Left lung (tissue), 10 donors: ENCODE results near the gene CHCHD4. TPM values are rescaled to one million over a fixed set of nuclear protein-coding genes. Genes with fewer than 3 reads are reported as not detected.

Experiments used
- ATAC-seq: fragments of 200-7000 bp; cut with Tn5 transposase; one replicate; pipeline ENCODE4 v1.9.1; 2020; ENCODE audit warnings: moderate library complexity
- DNase-seq, 4 donors: peaks; one replicate each; pipeline ENCODE4 v3.0.0-alpha.2; 2013 to 2020
- H3K27ac ChIP-seq, 2 donors: fragments of 200-600 bp; sonication (generic) in 1 of 2; one replicate each; pipeline versions ENCODE4 v1.5.0 to v1.8.0; 2020 to 2021
- H3K27me3 ChIP-seq, 2 donors: fragments of 200-600 bp; sonication (generic) in 1 of 2; one replicate each; pipeline versions ENCODE4 v1.5.0 to v1.8.0; 2020 to 2021
- H3K36me3 ChIP-seq, 2 donors: fragments of 200-600 bp; sonication (generic) in 1 of 2; one replicate each; pipeline versions ENCODE4 v1.5.0 to v1.8.0; 2020 to 2021
- H3K4me1 ChIP-seq, 2 donors: fragments of 200-600 bp; one replicate each; pipeline ENCODE4 v1.8.0; 2021
- H3K4me3 ChIP-seq, 2 donors: fragments of 200-600 bp; sonication (generic) in 1 of 2; one replicate each; pipeline versions ENCODE4 v1.5.0 to v1.8.0; 2020 to 2021; ENCODE audit warnings: mild to moderate bottlenecking in 1 of 2
- H3K9me3 ChIP-seq, 2 donors: fragments of 200-600 bp; sonication (generic) in 1 of 2; one replicate each; pipeline versions ENCODE4 v1.5.0 to v1.8.0; 2020 to 2021
- intact Hi-C, 2 donors: fragments of 100-400 bp; cut with DNase I; formaldehyde crosslinking; loops; one replicate each; pipeline versions ENCODE4 v1.11.2 to v1.14.2; 2022
- polyA plus RNA-seq, 6 donors: library from polyadenylated mRNA; unstranded; fragments of 120-200 nt; gene quantifications; one replicate each; pipeline ENCODE4 v1.2.1, GENCODE V29; 2013; ENCODE audit not compliant: insufficient read length in 6 of 6
- total RNA-seq, 2 donors: library from RNA; stranded (reverse); fragmentation: NEBNext Ultra II Directional; extraction: Animal tissue kit (Norgen Biotek cat#: 25700); gene quantifications; one replicate each; pipeline ENCODE4 v1.2.1, GENCODE V29; 2021
- TF ChIP-seq, protein P1 (sequence below), 2 donors: fragments of 200-600 bp; sonication (generic) in 1 of 2; IDR thresholded peaks; one replicate each; pipeline versions ENCODE4 v1.5.0 to v1.8.0; 2021; ENCODE audit warnings: antibody characterized with exemption in 2 of 2
- donor health status: DM: no; HTN: yes; CAD: no.
- donor health status: DM: no; HTN: no; CAD: no.

CHCHD4 gene
- total and polyA plus RNA-seq, 8 donors: 9.6 to 15.3 (median 13.4) TPM

DNA sequence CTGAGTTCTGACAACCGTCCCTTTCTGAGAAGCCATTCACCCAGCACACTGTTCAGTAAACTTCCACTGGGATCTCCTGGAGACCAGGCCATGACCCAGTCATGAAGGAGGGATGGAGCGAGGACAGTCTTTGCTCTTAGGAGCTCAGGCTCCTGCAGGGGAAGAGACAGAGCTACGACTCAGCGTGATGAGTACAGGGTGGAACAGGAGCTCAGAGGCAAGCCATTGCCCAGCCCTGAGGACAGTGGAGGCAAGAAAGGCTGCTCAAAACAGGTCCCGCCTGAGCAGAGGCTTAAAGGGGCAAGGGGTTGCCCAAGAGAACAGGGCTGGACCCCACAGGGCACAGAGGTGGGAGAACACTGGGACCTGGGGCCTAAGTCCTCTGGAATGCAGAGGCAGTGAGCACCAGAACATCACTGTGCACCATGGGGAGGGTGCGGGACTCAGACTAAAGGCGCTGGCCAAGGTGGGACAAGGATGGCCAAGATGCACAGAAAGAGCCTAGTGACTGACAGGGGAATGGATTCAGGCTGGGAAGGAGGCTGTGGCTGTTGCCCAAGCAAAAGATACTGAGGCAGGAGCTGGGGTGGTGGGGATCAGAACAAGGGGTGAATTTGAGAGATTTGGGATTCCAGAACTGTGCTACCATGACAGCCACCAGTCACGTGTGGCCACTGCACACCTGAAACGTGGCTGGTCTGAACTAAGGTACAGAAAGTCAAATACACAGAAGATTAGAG lies 26.0 kb upstream of the CHCHD4 start:
- Histone ChIP-seq H3K4me3 (no peak overlapping the region), H3K36me3 (peaks cover 0 to 79% of the 10 kb centered on the region in 2 donors), H3K4me1 (peaks cover 2 to 9% of the 10 kb centered on the region in 2 donors), H3K9me3 (no peaks in the 10 kb centered on the region), H3K27ac (no peak overlapping the region), H3K27me3 (no peaks in the 10 kb centered on the region)
- intact Hi-C loops: no loop called here
- ATAC-seq (no peak), DNase-seq (no peak)
- TF ChIP-seq, protein P1, sequence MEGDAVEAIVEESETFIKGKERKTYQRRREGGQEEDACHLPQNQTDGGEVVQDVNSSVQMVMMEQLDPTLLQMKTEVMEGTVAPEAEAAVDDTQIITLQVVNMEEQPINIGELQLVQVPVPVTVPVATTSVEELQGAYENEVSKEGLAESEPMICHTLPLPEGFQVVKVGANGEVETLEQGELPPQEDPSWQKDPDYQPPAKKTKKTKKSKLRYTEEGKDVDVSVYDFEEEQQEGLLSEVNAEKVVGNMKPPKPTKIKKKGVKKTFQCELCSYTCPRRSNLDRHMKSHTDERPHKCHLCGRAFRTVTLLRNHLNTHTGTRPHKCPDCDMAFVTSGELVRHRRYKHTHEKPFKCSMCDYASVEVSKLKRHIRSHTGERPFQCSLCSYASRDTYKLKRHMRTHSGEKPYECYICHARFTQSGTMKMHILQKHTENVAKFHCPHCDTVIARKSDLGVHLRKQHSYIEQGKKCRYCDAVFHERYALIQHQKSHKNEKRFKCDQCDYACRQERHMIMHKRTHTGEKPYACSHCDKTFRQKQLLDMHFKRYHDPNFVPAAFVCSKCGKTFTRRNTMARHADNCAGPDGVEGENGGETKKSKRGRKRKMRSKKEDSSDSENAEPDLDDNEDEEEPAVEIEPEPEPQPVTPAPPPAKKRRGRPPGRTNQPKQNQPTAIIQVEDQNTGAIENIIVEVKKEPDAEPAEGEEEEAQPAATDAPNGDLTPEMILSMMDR (IDR thresholded peaks at IDR 0.05): no peak

DNA sequence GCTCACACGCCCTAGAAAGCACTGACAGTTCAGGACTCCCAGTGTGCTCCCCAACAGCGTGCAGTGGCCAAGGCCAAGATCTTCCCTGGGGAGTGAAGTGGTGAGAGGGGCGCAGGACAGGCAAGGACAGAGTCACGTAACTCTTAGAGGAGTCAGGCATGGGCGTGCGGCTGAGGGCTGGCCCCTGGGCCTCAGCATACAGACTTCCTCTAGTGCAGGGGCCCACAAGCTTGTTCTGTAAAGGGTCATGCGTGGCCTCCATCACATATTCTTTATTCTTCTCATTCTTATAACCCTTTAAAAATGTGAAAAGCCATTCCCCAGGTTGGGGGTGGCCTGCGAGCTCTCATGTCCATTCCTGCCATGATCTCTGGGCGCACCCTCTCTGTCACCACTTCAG lies 25.4 kb upstream of the CHCHD4 start:
- H3K27ac ChIP-seq: no peak overlapping the region
- no peak overlapping the region for H3K4me3 ChIP-seq
- ATAC-seq (no peak), DNase-seq (no peak)
- H3K9me3 ChIP-seq: no peaks in the 10 kb centered on the region
- TF ChIP-seq, protein P1 (IDR thresholded peaks at IDR 0.05): no peak
- peaks cover 8 to 15% of the 10 kb centered on the region in 2 donors for H3K4me1 ChIP-seq
- intact Hi-C loops: no loop called here
- no peaks in the 10 kb centered on the region for H3K27me3 ChIP-seq
- H3K36me3 ChIP-seq: peaks cover 0 to 77% of the 10 kb centered on the region in 2 donors

DNA sequence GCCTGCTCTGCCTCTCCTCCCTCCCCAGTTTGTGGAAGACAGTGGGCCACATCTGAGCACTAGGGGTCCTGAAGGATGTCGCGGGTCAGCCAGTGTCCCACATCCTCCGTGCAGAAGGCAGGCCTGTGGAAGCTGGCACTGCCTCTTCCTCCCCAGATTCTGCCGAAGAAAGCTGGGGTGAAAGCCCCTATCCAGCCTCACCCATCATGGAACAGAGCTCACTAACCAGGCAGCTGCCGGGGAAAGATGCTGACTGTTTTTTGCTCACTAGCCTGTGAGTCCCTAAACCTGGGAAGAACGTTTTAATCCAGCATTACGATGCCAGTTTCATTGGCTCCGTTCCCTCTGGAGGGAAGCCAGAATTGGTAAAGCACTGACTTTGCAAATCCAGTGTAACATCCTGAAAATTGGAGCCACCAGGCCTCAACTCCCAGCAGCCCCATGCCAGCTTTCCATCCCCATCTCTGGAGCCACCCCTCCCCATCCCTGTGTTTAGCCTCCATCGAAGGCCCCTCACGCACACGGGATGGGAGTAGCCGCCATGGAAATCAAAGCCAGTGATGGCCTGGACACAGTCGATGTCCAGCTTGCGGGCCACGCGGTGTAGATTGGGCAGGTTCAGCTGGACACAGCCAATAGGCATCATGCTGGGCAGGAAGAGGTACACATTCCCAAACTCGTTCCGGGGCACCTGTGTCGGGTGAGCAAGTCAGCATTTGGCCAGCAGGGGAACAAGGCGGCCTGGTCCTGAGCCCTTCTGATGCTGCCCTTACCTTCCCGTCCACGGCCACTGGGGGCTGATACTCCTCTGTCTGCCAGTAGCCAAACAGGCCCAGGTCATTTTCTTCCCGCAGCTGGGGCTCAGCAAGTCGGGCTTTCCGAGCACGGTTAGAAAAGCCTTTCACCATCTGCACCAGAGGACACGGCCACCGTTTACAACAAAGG lies 23.6 kb upstream of the CHCHD4 start:
- no peaks in the 10 kb centered on the region for H3K27me3 ChIP-seq
- H3K4me1 ChIP-seq: peaks cover 20 to 30% of the 10 kb centered on the region in 2 donors
- peaks cover 0 to 63% of the 10 kb centered on the region in 2 donors for H3K36me3 ChIP-seq
- intact Hi-C loops: no loop called here
- TF ChIP-seq, protein P1 (IDR thresholded peaks at IDR 0.05): no peak
- no peak overlapping the region for H3K27ac ChIP-seq
- H3K9me3 ChIP-seq: no peaks in the 10 kb centered on the region
- ATAC-seq (no peak), DNase-seq (no peak)
- H3K4me3 ChIP-seq: no peak overlapping the region

DNA sequence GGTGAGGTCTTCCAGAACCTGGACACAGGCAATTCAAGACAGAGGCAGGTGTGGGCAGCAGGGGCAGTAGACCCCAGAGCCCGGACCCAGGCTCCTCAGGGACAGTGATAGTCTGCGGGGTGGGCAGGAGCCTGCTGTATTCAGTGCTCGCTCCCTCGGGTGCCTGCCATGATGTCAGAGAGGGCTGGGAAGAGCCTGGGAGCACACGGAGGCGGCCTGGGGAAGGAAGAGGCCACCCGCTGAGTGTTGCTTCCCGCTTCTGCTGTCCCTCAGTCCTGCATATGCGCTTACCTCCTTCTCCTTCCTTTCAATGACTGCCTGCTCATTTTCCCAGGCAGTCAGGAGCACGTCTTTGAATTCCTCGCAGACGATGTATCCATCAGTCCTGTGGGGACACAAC lies 22.9 kb upstream of the CHCHD4 start:
- H3K36me3 ChIP-seq: peaks cover 0 to 60% of the 10 kb centered on the region in 2 donors
- intact Hi-C loops: no loop called here
- peaks cover 25 to 37% of the 10 kb centered on the region in 2 donors for H3K4me1 ChIP-seq
- no peak overlapping the region for H3K4me3 ChIP-seq
- H3K9me3 ChIP-seq: no peaks in the 10 kb centered on the region
- no peaks in the 10 kb centered on the region for H3K27me3 ChIP-seq
- TF ChIP-seq, protein P1 (IDR thresholded peaks at IDR 0.05): no peak
- ATAC-seq (no peak), DNase-seq (no peak)
- H3K27ac ChIP-seq: peak overlapping the region in 1 of 2 donors; percentile 99

DNA sequence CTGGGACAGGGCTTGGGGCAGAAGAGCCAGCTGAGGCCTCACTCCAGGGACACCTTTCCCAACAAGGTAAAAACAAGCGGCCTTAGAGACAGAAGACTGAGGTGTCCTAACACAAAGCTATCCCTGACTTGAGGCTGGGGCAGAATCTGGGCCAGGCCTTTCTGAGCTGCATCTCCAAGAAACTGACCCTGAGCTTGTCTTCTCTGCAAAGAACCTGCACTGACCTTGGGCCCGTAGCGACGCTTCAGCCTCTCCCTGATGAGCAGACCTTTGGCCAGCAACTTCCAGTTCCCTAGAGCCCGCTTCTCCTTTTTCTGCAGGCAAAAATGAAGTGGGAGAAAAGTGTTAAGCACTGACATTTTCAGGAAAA lies 22.4 kb upstream of the CHCHD4 start:
- intact Hi-C loops: no loop called here

More for the DNA sequence above, 22.4 kb upstream of the CHCHD4 start:
- Histone ChIP-seq H3K36me3 (peaks cover 0 to 61% of the 10 kb centered on the region in 2 donors), H3K4me3 (no peak overlapping the region), H3K4me1 (peaks cover 25 to 41% of the 10 kb centered on the region in 2 donors), H3K27ac (peak overlapping the region in 1 of 2 donors; percentile 99), H3K27me3 (no peaks in the 10 kb centered on the region), H3K9me3 (no peaks in the 10 kb centered on the region)
- TF ChIP-seq, protein P1 (IDR thresholded peaks at IDR 0.05): no peak
- no peak for ATAC-seq
- no peak for DNase-seq
